GM18873 (cell line): Measurements from ENCODE around the gene SRGAP1.
A peak's percentile ranks its signal among the peaks of the same experiment; 100 is the strongest.
"Not testable (repeated sequence)": the region's sequence is repeated elsewhere in the genome, so short reads cannot be mapped to it uniquely, and the experiment has no call there.

ENCODE experiments used
- ATAC-seq: cut with Tn5 transposase; IDR thresholded peaks from one replicate; pipeline ENCODE4 v1.9.1; 2021; ENCODE audit warnings: mild to moderate bottlenecking, moderate library complexity, moderate number of reproducible peaks; ENCODE audit not compliant: unreplicated experiment, low FRiP score

The SRGAP1 gene

GRCh38 chr12:63995512-63995911 lies 151.0 kb downstream of the SRGAP1 start:
- ATAC-seq: no peak

DNA sequence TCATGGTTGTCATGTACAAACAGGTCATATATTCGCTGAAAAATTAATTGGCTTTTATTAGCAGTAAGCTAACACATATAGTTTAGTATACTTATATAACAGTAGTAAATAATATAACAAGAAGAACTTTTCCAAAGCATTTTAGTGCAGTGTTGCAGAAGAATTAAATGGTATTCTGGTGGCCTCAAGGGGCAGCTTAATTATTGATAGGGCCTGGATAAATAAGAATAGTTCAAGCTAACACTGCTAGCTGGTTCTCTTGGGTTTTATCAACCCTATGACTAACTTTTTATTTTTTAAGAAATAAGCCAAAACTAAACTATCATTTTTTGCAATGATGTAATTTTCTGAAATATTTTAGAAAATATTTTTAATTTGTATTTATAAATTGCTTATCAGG lies 152.1 kb downstream of the SRGAP1 start:
- ATAC-seq: no peak

DNA sequence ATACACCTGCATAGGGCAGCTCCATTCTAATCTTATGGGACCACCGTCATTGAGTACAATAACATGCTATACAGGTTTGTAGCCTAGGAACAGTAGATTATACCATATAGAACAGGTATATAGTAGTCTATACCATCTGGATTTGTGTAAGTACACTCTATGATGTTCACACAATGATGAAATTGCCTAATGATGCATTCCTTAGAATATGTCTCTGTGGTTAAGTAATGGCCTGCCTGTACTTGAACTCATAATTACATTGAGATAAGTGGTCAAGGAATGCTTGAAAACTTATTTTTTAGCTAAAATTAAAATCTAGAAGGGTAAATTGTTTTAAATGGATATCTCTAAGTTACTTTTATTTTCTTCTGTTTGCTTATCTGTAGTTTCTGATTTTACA lies 152.7 kb downstream of the SRGAP1 start:
- ATAC-seq: no peak

GRCh38 chr12:63998584-63998983 lies 154.1 kb downstream of the SRGAP1 start:
- no peak for ATAC-seq

- no peak for ATAC-seq
These were observed 155.4 kb downstream of the SRGAP1 start for GRCh38 chr12:63999853-64000252.

DNA sequence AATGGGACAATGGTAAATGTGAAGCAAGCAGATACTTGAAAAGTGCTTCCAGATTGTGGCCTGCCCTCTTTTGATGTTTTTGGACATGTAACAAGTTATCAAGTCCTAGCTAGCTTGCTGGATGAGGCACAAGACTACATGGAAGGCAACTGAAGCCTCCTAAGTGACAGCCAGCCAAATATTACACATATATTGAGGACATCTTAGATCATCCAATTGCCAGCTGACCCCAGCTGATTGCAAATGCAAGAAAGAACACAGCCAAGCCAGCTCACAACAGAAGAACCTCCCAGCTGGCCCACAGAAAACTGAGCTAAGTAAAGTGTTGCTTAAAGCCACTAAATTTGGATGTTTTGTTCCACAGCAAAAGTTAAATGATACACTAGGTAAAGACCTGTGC lies 156.9 kb downstream of the SRGAP1 start:
- ATAC-seq: no peak

DNA sequence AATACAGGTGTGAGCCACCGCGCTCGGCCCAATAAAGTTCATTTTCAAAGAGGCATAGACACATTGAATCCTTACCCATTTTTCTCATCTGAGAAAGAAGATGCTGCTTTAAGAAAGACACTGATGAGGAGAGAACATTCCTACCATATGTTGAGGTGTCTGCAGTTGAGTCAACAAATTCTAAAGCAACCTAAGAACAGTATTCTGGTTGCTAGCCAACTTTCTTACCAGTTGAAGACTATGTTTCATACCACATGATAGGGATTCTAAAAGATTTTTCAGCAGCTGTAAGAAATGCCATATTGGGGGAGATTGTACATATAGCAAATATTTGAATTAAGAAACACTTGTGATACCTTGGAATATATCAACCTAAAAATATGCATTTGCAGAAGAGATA lies 160.1 kb downstream of the SRGAP1 start:
- no peak for ATAC-seq

DNA sequence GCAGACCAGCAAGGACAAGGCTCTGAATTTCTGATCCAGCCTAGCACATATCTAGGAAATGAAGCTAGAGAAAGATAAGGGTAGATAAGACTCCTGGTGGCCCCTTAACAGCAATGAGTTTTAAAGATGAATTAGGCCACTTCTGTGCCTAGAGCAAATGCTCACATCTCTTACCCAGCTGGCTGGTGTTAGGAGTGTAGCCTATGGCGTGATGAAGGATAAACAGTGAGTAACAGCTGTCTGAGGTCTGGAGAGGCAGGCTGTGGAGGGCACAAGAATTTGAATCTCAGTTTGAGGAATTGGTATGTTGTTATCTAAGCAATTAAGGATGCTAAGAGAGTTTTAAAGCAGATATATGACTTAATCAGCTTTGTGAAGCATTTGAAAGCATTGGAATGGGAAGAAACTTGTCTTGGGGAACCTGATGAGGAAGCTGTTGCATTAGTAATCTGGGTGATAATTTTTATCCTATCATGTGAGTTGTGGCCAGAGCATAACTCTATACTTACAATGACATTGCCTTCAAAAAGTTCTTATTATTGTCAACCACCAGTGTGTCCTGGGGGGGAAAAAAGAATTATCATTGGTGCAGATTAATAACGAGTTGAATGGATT lies 161.8 kb downstream of the SRGAP1 start:
- ATAC-seq: no peak

DNA sequence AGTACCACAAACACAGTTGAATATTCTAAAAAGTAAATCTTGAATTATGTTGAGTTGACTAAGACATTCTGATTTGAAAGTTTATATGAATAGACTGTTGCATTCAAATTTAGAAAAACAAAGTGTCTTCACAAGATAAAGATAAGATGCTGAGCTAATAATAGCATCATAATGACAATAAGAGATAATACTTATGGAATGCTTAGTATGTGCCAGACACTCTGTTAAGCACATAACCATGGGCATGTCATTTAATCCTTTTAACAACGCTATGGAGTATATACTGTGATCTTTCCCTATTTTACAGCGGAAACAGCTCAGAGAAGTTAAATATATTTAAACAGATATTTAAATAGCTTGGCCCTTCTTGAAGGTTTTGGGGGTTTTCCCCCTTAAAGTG lies 163.4 kb downstream of the SRGAP1 start:
- ATAC-seq: no peak

DNA sequence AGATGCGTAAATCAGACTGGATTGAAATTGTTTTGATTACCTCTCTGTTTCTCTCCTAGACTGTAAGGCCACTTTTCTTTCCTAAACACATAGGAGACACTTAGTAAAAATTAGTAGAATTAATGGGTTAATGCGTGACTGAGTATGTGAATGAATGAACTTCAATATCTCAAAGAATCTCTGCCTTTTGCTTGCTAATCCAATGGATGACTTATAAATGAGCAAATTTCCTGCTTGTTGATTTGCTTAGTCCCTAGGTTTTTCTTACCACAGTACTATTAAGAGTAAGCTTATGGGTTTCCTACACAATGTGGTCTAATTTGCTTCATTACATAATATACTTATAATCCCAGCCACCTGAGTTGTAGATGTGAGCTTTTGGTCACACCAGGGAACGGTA lies 164.1 kb downstream of the SRGAP1 start:
- no peak for ATAC-seq

DNA sequence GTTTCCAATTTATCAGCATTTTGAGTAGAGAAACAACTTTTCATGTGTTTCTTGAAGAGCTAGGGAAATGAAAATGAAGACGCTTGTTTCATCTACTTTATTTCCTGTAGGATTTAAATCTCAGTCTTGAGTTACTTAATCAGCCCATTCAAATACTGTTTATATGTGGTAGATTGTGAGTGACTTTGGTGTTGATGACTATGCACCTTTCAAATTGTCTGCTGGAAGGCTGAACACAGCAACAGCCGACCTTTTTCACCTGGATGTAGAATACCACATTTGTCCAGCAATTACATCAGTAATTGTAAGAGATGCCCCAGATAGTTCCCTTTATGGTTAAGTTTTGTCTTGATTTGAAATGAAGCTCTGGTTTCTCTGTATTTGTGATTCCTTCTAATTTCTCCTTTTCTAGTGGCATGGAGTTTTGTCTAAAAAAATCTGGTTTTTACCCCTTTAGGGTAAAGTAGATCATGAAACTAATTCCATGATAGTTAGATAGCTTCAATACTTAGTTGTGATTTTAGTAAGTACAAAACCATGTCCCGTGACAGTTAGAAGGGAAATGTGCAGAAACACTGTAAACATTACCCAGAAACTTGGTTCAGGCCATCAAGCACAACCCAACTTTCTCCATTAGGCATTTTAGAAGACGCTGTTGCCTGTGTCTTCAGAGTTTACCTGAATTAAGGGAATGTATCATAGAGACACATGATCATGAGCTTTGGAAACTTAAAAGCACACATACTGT lies 165.0 kb downstream of the SRGAP1 start:
- peak; percentile 45 for ATAC-seq

DNA sequence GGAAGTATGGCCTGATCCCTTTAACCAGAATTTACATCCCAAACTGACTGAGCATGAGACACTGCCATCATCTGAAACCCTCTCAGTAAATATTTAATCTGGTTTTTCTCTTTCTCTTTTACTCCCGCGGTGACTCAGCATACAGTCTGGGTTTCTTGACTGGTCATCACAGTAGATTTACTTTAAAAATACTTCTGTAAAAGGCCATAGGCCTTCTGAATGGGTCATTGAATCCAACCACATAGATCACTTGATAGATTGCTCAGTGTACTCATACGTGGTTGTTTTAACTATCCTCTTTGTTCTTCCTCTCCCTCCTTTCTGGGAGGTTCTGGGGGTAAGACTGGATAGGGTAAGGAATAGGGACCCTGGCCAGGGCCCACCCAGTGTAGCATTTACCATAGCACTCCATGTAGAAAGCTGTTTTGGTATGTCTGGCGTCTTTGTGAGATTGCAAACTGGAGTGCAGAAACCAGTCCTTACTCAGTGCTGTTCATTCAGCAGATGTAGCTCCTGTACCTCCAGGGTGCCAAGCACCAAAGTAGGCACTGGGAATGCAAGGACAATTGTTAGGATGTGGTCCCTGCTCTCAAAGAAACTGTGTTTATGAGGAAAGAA lies 165.7 kb downstream of the SRGAP1 start:
- peak; percentile 91 for ATAC-seq

DNA sequence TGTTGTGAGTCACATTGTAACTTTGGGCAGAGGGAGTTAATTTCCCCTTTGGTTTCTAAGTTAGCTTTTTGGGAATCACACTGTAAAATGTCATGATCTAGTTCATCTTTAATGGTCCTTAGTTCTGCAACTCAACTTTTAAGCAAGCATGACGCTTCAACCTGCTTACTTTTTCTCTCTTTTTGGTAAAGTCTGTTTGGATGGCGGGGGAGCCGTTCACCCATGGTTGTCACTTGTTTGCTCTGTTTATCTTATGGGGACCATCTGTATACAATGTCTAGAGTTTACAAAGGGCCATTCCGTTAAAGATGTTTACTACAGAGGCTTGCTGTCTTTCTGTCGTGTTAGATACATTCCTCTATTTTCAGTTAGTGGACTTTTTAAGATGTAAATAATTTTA lies 172.0 kb downstream of the SRGAP1 start:
- no peak for ATAC-seq

GRCh38 chr12:64018116-64018515 lies 173.6 kb downstream of the SRGAP1 start:
- not testable (repeated sequence) for ATAC-seq

GRCh38 chr12:64018524-64018923 lies 174.0 kb downstream of the SRGAP1 start:
- no peak for ATAC-seq

- no peak for ATAC-seq
These were observed 174.6 kb downstream of the SRGAP1 start for GRCh38 chr12:64019101-64019500.

DNA sequence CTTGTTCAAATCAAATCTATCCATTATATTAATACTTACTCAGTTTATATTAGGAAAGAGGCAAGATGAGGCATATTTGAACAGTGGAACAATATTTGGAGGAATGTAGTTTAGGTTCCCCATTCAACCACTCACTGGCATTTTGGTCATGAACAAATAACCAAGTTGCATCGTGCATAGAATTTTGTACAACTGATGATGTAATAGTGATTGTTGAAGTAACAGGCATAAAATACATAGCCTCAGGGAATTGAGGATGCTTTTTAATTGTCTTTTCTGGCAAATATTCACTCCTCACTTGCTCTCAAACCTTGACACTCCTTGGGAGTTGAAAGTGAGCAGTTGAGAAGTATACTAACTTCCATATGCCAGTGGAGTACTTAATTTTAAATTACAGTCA lies 175.2 kb downstream of the SRGAP1 start:
- no peak for ATAC-seq

DNA sequence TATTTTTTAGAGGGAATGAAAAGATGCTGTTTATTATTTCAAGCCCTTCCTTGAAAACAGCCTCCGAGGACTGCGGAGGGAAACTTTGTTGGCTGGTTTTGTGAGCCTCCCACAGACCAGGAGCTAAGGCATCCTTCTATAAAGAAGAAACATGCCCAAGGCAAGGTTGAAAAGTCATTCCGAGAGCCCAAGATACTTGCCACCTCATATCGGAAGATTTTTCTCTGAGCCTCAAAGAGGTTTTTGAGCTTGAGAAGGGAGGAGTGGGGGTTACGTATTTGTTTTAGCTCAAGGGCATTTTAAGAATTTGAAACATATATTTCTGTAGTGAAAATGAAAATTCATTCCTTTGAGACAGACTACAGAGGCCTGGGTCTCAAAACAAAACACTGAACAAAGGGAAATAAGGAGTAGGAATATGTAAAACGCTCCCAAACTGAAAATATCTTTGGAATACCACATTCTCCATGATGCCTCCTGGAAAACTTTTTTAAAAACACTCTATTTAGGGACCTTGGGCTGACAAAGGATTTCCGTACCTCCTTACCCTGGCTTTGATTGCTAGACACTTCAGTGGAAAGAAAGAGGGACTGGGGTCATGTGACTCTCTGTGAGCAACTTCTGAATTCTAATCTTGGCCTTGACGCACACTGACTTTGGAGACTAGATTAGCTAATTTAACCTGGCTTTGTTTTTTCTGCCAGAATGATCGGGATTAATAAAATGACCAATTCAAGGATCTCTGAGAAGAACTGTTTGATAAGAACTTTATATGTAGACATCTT lies 180.9 kb downstream of the SRGAP1 start:
- no peak for ATAC-seq

GRCh38 chr12:64027311-64027710 lies 182.8 kb downstream of the SRGAP1 start:
- no peak for ATAC-seq

GRCh38 chr12:64028541-64028940 lies 184.0 kb downstream of the SRGAP1 start:
- no peak for ATAC-seq
